ENCODE data around the gene SLC25A6.

DNA sequence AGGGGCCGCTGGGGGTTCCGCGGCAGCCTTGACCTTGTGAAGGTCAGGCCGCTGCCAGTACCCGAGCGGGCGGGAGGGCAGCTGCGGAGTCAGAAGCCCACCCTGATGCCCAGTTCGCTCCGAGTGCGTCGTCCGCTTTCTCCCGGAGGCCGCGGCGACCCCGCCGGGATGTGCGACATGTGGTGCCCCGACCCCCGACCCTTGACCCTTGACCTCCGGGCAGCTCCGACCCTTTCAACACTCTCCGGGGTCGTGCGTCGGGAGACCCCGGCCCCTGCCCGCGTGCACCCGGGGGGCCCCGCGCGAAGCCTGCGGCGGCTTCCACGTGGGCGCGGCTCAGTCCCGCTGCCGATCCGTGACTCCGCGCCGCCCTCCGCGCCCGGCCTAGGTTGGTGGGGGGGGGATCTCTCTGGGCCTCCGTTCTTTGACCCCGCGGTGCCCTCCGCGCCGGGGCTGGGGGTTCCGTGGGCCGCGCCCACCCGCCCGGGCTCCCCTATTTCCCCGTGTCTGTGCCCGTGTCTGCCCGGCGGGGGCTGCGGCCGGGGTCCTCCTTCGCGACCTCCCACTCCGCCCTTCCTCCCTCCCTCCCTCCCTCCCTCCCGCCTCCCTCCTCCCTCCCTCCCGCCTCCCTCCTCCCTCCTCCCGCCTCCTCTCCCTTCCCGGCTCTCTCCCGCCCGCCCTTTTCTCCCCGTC is 609 bp upstream of the SLC25A6 start:
- TF ChIP-seq, protein P1, sequence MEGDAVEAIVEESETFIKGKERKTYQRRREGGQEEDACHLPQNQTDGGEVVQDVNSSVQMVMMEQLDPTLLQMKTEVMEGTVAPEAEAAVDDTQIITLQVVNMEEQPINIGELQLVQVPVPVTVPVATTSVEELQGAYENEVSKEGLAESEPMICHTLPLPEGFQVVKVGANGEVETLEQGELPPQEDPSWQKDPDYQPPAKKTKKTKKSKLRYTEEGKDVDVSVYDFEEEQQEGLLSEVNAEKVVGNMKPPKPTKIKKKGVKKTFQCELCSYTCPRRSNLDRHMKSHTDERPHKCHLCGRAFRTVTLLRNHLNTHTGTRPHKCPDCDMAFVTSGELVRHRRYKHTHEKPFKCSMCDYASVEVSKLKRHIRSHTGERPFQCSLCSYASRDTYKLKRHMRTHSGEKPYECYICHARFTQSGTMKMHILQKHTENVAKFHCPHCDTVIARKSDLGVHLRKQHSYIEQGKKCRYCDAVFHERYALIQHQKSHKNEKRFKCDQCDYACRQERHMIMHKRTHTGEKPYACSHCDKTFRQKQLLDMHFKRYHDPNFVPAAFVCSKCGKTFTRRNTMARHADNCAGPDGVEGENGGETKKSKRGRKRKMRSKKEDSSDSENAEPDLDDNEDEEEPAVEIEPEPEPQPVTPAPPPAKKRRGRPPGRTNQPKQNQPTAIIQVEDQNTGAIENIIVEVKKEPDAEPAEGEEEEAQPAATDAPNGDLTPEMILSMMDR (IDR thresholded peaks at IDR 0.05) = no peak
- TF ChIP-seq POLR2A (IDR thresholded peaks at IDR 0.05) = no peak

Data from esophagus squamous epithelium (tissue), 4 donors.